Activated CD8-positive, alpha-beta T cell treated with anti-CD3 and anti-CD28 coated beads for 36 hours (primary cell): ENCODE measurements around the gene PPP2R2C. TPM values are rescaled to one million over a fixed set of nuclear protein-coding genes. Genes with fewer than 3 reads are reported as not detected.

Experiments
- ATAC-seq: fragments of 200-7000 bp; cut with Tn5 transposase; one replicate; pipeline ENCODE4 v1.10.0; 2021; ENCODE audit warnings: mild to moderate bottlenecking, moderate library complexity
- CTCF ChIA-PET: fragments of 350-600 bp; sonication (Branson Sonifier 250); formaldehyde crosslinking; loops from one replicate; lab custom pipeline; 2021; ENCODE audit warnings: antibody characterized with exemption; lab: Charles Lee
- POLR2A ChIA-PET: fragments of 350-600 bp; sonication (Branson Sonifier 250); formaldehyde crosslinking; loops from one replicate; lab custom pipeline; 2021; ENCODE audit warnings: antibody characterized with exemption; lab: Charles Lee
- DNase-seq: peaks from one replicate; pipeline ENCODE4 v3.0.0-alpha.2; 2020
- H3K27ac Mint-ChIP-seq: one replicate; pipeline ENCODE4 v1.8.0; 2021; ENCODE audit warnings: mild to moderate bottlenecking, mixed read lengths
- H3K27me3 Mint-ChIP-seq: one replicate; pipeline ENCODE4 v1.8.0; 2021; ENCODE audit warnings: mixed read lengths
- H3K36me3 Mint-ChIP-seq: one replicate; pipeline ENCODE4 v1.8.0; 2021; ENCODE audit warnings: low read depth, mixed read lengths
- H3K4me1 Mint-ChIP-seq: one replicate; pipeline ENCODE4 v1.8.0; 2021; ENCODE audit warnings: low read depth, mixed read lengths
- H3K4me3 Mint-ChIP-seq: one replicate; pipeline ENCODE4 v1.8.0; 2021; ENCODE audit warnings: mild to moderate bottlenecking, moderate library complexity, mixed read lengths
- H3K9me3 Mint-ChIP-seq: one replicate; pipeline ENCODE4 v1.8.0; 2021; ENCODE audit warnings: mixed read lengths
- intact Hi-C: fragments of 100-400 bp; cut with micrococcal nuclease; formaldehyde crosslinking; loops from one replicate; pipeline ENCODE4 v1.10.0; 2022
- total RNA-seq, 2 experiments: library from RNA; stranded (reverse); gene quantifications; one replicate each; pipeline ENCODE4 v1.2.3, GENCODE V29; 2021
- TF ChIP-seq, protein P1 (sequence below): fragments of 200-600 bp; IDR thresholded peaks from one replicate; pipeline ENCODE4 v1.8.0; 2022; ENCODE audit warnings: antibody characterized with exemption, mild to moderate bottlenecking

The PPP2R2C gene
- total RNA-seq, 2 experiments from 2014 or later, result not detected

DNA sequence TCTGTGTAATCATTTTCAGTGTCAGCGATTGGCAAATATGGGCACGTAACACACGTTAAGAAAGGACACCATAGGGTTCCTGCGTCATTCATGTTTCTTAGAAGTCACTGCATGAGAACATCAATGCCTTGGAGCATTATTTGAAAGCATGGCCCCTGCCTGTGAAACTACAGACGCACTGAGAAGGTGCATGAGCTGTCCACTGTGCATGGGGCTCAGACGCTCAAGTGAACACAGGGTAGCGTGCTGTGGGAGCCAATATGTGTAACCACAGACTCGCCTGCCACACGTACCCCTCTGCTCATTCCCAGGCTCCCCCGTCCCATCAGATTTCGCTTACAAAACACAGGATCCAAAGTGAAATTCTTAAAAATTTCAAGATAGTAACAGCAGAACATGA lies 6.5 kb downstream of the PPP2R2C start:
- ATAC-seq, result no peak
- H3K27ac Mint-ChIP-seq, result no peak overlapping the region
- no peak overlapping the region for H3K4me3 Mint-ChIP-seq
- TF ChIP-seq, protein P1, sequence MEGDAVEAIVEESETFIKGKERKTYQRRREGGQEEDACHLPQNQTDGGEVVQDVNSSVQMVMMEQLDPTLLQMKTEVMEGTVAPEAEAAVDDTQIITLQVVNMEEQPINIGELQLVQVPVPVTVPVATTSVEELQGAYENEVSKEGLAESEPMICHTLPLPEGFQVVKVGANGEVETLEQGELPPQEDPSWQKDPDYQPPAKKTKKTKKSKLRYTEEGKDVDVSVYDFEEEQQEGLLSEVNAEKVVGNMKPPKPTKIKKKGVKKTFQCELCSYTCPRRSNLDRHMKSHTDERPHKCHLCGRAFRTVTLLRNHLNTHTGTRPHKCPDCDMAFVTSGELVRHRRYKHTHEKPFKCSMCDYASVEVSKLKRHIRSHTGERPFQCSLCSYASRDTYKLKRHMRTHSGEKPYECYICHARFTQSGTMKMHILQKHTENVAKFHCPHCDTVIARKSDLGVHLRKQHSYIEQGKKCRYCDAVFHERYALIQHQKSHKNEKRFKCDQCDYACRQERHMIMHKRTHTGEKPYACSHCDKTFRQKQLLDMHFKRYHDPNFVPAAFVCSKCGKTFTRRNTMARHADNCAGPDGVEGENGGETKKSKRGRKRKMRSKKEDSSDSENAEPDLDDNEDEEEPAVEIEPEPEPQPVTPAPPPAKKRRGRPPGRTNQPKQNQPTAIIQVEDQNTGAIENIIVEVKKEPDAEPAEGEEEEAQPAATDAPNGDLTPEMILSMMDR, result no peak
- ChIA-PET CTCF (no interaction called here), POLR2A (no interaction called here)
- DNase-seq, result no peak
- intact Hi-C loops, result no loop called here
- H3K36me3 Mint-ChIP-seq, result no peaks in the 10 kb centered on the region
- H3K27me3 Mint-ChIP-seq, result peaks cover 36% of the 10 kb centered on the region
- no peaks in the 10 kb centered on the region for H3K4me1 Mint-ChIP-seq
- no peaks in the 10 kb centered on the region for H3K9me3 Mint-ChIP-seq

DNA sequence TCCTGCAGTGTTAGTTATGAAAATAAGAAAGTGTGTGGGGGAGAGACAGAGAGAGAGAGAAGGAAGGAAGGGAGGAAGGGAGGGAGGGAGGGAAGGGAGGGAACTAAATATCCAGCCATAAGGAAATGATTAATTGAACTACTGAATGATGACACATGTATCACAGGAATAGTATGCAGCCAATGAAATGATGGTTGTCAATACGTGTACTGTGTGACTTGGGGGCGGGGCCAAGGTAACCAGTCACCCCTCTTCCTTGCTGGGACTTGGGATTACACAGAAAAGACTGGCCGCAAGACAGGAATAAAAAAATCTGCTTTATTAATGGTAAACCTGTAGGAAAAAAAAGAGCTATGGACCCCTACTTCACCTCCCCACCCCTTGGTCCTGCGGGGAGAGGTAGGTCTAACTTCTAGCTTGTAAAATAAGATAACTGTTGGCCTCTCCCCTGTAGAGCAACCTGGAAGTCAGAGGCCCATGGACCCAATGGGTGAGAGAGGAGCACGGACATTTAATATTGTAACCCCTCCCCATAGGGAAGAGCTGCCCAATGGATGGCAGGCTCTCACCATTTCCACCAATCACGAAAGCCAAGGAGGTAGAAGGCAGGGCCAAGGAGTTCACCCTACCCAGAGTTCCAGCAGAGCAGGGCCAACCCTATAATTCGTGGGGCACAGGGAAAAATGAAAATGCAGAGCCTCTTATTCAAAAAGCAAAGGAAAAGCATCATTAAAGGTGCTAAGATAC lies 7.4 kb downstream of the PPP2R2C start:
- POLR2A ChIA-PET, result no interaction called here
- no peaks in the 10 kb centered on the region for H3K4me1 Mint-ChIP-seq
- H3K9me3 Mint-ChIP-seq, result no peaks in the 10 kb centered on the region
- intact Hi-C loops, result no loop called here
- DNase-seq (no peak), ATAC-seq (no peak)
- H3K27me3 Mint-ChIP-seq, result peaks cover 36% of the 10 kb centered on the region
- H3K4me3 Mint-ChIP-seq, result no peak overlapping the region
- H3K27ac Mint-ChIP-seq, result no peak overlapping the region
- CTCF ChIA-PET, result no interaction called here
- no peaks in the 10 kb centered on the region for H3K36me3 Mint-ChIP-seq
- TF ChIP-seq, protein P1, result no peak

DNA sequence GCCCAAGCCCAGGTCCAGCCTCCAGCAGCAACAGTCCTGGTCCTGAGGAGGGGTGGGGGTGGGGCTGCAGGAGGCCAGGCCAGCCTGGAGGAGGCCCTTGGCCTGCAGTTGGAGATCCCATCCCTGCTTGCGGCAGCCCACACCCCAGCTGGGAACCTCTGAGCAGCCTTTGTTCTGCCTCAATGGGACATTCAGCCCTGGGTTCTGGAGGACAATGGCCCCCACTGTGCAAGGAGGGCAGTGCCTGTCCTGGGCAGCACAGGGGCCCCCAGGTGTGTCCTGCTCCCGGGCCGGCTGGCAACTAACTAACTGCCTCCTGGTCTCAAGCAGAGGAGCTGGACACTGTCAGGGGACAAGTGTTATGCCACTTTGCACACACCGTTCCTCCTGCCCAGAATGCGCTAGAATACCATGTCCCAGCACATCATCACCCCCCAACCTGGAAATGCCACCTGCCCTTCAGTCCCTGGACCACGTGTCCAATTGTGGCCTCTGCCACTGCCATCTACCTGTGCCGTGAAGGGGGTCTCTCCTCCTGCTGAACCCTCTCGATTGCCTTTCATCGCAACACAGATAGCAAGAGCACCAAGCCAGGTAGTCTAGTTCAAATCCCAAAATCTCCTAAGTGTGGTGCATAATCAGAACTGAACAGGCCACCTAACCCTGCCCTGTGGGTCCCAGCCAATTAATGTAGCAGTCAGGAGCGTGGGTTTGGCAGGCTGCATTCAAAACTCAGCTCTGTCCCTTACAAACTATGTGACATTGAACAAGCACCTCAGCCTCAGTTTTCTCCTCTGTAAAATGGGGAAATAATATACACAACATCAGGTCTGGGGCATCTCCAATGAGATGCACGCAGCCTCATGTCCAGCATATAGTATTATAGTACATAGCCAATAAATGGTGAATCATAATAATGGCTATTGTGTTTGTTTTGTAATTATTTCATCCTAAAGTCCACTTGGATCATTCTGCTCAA lies 8.8 kb downstream of the PPP2R2C start:
- H3K27me3 Mint-ChIP-seq, result peaks cover 27% of the 10 kb centered on the region

DNA sequence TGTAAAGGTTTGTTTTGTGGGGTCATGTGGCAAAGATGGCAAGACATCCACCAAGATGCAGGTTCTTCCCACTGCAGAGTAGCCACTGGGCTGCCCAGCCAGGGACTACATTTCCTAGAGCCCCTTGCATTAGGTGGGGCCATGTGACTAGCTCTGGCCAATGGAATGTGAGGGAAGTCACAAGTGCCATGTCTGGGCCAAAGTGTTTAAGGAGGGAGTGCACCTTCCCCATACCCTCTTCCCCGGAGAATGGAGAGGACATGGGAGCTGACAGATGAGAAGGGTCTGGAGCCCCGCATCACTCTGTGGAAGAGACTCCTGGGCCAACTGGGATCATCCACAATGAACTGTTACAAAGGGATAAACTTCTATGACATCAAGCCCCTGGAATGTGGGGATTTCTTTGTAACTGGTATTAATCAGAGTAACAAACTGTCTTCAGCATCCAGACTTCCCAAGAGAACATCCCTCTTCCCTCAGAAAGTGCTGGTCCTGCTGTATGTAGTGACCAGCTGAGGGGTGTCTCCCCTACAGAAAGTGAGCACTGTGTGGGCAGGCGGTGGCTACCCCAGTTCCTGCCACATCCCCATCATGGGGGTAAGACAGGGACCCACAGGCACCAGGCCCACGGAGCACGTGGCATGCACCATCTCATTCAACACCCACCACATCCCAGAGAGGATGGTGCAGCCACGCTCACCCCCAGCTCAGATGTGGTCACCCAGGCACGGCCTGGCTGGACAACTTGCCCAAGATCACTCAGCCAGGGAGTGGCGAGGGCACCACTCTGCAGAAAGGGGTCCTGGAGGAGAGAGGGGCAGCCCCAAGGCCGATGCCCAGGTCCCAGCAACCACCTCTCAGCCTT lies 10.9 kb downstream of the PPP2R2C start:
- Mint-ChIP-seq H3K4me1 (no peaks in the 10 kb centered on the region), H3K4me3 (no peak overlapping the region), H3K9me3 (peaks cover 2% of the 10 kb centered on the region), H3K27ac (no peak overlapping the region), H3K27me3 (peaks cover 19% of the 10 kb centered on the region), H3K36me3 (no peaks in the 10 kb centered on the region)
- ATAC-seq (no peak), DNase-seq (no peak)
- CTCF ChIA-PET, result no interaction called here
- TF ChIP-seq, protein P1, result no peak
- POLR2A ChIA-PET, result no interaction called here
- intact Hi-C loops, result no loop called here

More for the DNA sequence above, 8.8 kb downstream of the PPP2R2C start:
- no peak overlapping the region for H3K4me3 Mint-ChIP-seq
- H3K36me3 Mint-ChIP-seq, result no peaks in the 10 kb centered on the region
- no peak for DNase-seq
- H3K27ac Mint-ChIP-seq, result no peak overlapping the region
- TF ChIP-seq, protein P1, result no peak
- ATAC-seq, result no peak
- POLR2A ChIA-PET, result interaction anchor here (0.5 to 0.6 kb wide), 2 partner anchors 111 to 198 kb away, joined by 3 to 4 read pairs; partner anchors contain the start of gene MAN2B2
- peaks cover 2% of the 10 kb centered on the region for H3K9me3 Mint-ChIP-seq
- CTCF ChIA-PET, result no interaction called here
- no peaks in the 10 kb centered on the region for H3K4me1 Mint-ChIP-seq
- intact Hi-C loops, result no loop called here
